ENCODE results near the gene HEATR5B. TPM values are rescaled to one million over a fixed set of nuclear protein-coding genes. Genes with fewer than 3 reads are reported as not detected.

The HEATR5B gene
- polyA plus RNA-seq, 1 experiment, result 17.8 TPM

GRCh38 chr2:36965751-36966369 lies 118.3 kb downstream of the HEATR5B start:
- TF ChIP-seq CTCF (IDR thresholded peaks at IDR 0.05; ENCODE audit: low read depth, low read length), result no peak
- DNase-seq (ENCODE audit: low read depth, low spot score), result no peak
- Histone ChIP-seq H3K9me3 (ENCODE audit: control insufficient read depth, insufficient read depth, low read length) (no peaks in the 10 kb centered on the region), H3K4me3 (ENCODE audit: low read depth, low read length) (peak overlapping the region; percentile 91), H3K27ac (ENCODE audit: low read depth, low read length) (peak overlapping the region; percentile 25), H3K27me3 (ENCODE audit: control insufficient read depth, insufficient read depth, low read length) (no peaks in the 10 kb centered on the region)
- POLR2A ChIA-PET, result interaction anchor here (0.7 to 1.3 kb wide), 3 partner anchors 16 to 96 kb away, joined by 3 to 6 read pairs (median 3); no protein-coding TSS in a partner anchor
- CTCF ChIA-PET, result interaction anchor here (1.9 kb wide), 1 partner anchor 47 kb away, joined by 5 read pairs; no protein-coding TSS in a partner anchor

GRCh38 chr2:36965206-36965605 lies 119.0 kb downstream of the HEATR5B start:
- TF ChIP-seq CTCF (IDR thresholded peaks at IDR 0.05; ENCODE audit: low read depth, low read length), result no peak
- DNase-seq (ENCODE audit: low read depth, low spot score), result no peak
- Histone ChIP-seq H3K9me3 (ENCODE audit: control insufficient read depth, insufficient read depth, low read length) (no peaks in the 10 kb centered on the region), H3K4me3 (ENCODE audit: low read depth, low read length) (peak overlapping the region; percentile 91), H3K27ac (ENCODE audit: low read depth, low read length) (no peak overlapping the region), H3K27me3 (ENCODE audit: control insufficient read depth, insufficient read depth, low read length) (no peaks in the 10 kb centered on the region)
- ChIA-PET CTCF (no interaction called here), POLR2A (no interaction called here)

GRCh38 chr2:36964496-36965058 lies 119.6 kb downstream of the HEATR5B start:
- DNase-seq (ENCODE audit: low read depth, low spot score), result no peak
- Histone ChIP-seq H3K27ac (ENCODE audit: low read depth, low read length) (no peak overlapping the region), H3K9me3 (ENCODE audit: control insufficient read depth, insufficient read depth, low read length) (no peaks in the 10 kb centered on the region), H3K4me3 (ENCODE audit: low read depth, low read length) (peak overlapping the region; percentile 91), H3K27me3 (ENCODE audit: control insufficient read depth, insufficient read depth, low read length) (no peaks in the 10 kb centered on the region)
- ChIA-PET POLR2A (no interaction called here), CTCF (no interaction called here)
- TF ChIP-seq CTCF (IDR thresholded peaks at IDR 0.05; ENCODE audit: low read depth, low read length), result no peak

DNA sequence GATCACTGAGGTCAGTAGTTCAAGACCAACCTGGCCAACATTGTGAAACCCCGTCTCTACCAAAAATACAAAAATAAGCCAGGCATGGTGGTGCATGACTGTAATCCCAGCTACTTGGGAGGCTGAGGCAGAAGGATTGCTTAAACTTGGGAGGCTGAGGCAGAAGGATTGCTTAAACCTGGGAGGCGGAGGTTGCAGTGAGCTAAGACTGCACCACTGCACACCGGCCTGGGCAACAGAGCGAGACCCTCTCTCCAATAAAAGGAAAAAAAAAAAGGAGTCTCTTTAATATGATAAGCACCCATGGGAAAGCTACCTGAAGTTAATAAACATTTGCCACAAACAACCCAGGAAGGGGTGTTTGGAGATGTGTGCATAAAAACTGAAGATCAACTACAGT lies 120.4 kb downstream of the HEATR5B start:
- Histone ChIP-seq H3K27me3 (ENCODE audit: control insufficient read depth, insufficient read depth, low read length) (no peaks in the 10 kb centered on the region), H3K9me3 (ENCODE audit: control insufficient read depth, insufficient read depth, low read length) (no peaks in the 10 kb centered on the region), H3K4me3 (ENCODE audit: low read depth, low read length) (no peak overlapping the region), H3K27ac (ENCODE audit: low read depth, low read length) (no peak overlapping the region)
- ChIA-PET CTCF (no interaction called here), POLR2A (no interaction called here)
- no peak for TF ChIP-seq CTCF (IDR thresholded peaks at IDR 0.05; ENCODE audit: low read depth, low read length)
- no peak for DNase-seq (ENCODE audit: low read depth, low spot score)

DNA sequence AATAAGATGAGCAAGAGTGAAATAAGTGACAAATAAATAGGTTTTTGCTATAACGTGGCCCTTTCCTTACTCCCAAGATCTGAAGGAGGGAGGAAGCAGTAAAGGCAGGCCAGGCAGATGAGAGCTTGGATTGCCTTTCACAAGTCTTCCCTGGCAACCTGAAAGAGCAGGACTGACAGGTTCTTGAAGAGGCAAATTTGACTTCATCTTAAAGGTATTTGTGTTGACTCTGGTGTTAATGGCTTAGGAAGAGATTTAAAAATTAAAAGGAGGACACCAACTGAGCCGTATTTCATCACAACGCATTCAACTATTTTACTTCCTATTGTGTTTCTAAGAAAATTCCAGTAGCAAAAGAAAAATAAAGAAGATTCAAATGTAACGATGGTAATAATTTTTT lies 121.1 kb downstream of the HEATR5B start:
- POLR2A ChIA-PET, result no interaction called here
- CTCF ChIA-PET, result no interaction called here
- no peak overlapping the region for H3K27ac ChIP-seq (ENCODE audit: low read depth, low read length)
- no peak for DNase-seq (ENCODE audit: low read depth, low spot score)
- H3K27me3 ChIP-seq (ENCODE audit: control insufficient read depth, insufficient read depth, low read length), result no peaks in the 10 kb centered on the region
- TF ChIP-seq CTCF (IDR thresholded peaks at IDR 0.05; ENCODE audit: low read depth, low read length), result no peak
- H3K4me3 ChIP-seq (ENCODE audit: low read depth, low read length), result no peak overlapping the region
- H3K9me3 ChIP-seq (ENCODE audit: control insufficient read depth, insufficient read depth, low read length), result no peaks in the 10 kb centered on the region

Data from AG04450 (cell line).